Measurements from ENCODE around the gene GTF2A1.

GRCh38 chr14:81141426-81141825 lies 79.3 kb downstream of the GTF2A1 start:
- TF ChIP-seq CTCF (IDR thresholded peaks at IDR 0.05 in 4 of 5, conservative IDR thresholded peaks at IDR 0.05 in 1 of 5) = no peak
- TF ChIP-seq POLR2A (IDR thresholded peaks at IDR 0.05) = no peak
